Neuronal stem cell (in vitro differentiated cells): Measurements from ENCODE around the gene SHISA6.

Experiments used
- DNase-seq: peaks from one replicate; pipeline ENCODE4 v3.0.0-alpha.2; 2013; ENCODE audit warnings: low spot score
- H2AFZ ChIP-seq: one replicate; pipeline ENCODE4 v1.6.1; 2013; ENCODE audit warnings: mild to moderate bottlenecking, low read length, inconsistent platforms
- H2AK5ac ChIP-seq: 2 replicates; pipeline ENCODE4 v1.6.1; 2013; ENCODE audit warnings: low read depth, mild to moderate bottlenecking, inconsistent platforms, low read length, moderate library complexity, mixed read lengths
- H2BK120ac ChIP-seq: 2 replicates; pipeline ENCODE4 v1.6.1; 2013; ENCODE audit warnings: low read depth, mild to moderate bottlenecking, inconsistent platforms, low read length, moderate library complexity, mixed read lengths
- H2BK12ac ChIP-seq: one replicate; pipeline ENCODE4 v1.6.1; 2013; ENCODE audit warnings: low read length, inconsistent platforms
- H2BK15ac ChIP-seq: 2 replicates; pipeline ENCODE4 v1.6.1; 2013; ENCODE audit warnings: mild to moderate bottlenecking, low read length, inconsistent platforms, mixed read lengths
- H2BK5ac ChIP-seq: one replicate; pipeline ENCODE4 v1.6.1; 2013; ENCODE audit warnings: inconsistent platforms, mild to moderate bottlenecking, low read length, moderate library complexity
- H3K14ac ChIP-seq: one replicate; pipeline ENCODE4 v1.6.1; 2013; ENCODE audit warnings: low read length, inconsistent platforms
- H3K18ac ChIP-seq: 2 replicates; pipeline ENCODE4 v1.6.1; 2013; ENCODE audit warnings: low read length, inconsistent platforms
- H3K23ac ChIP-seq: 2 replicates; pipeline ENCODE4 v1.6.1; 2013; ENCODE audit warnings: low read depth, mild to moderate bottlenecking, mixed read lengths, low read length, inconsistent platforms; ENCODE audit not compliant: poor library complexity
- H3K27ac ChIP-seq: replicated peaks from 3 replicates; pipeline ENCODE4 v1.5.1; 2013; ENCODE audit warnings: low read length, inconsistent platforms
- H3K27me3 ChIP-seq, 3 experiments: 2 replicates each; pipeline ENCODE4 v1.6.1; 2013; ENCODE audit warnings: low read length in 3 of 3, mild to moderate bottlenecking in 2 of 3, inconsistent platforms in 1 of 3, low read depth in 1 of 3, mixed read lengths in 1 of 3, moderate library complexity in 1 of 3; ENCODE audit not compliant: control insufficient read depth in 3 of 3, insufficient read depth in 3 of 3
- H3K36me3 ChIP-seq, 2 donors: replicated peaks in 1 of 2; 2 replicates each; pipeline ENCODE4 v1.6.1; 2013; ENCODE audit warnings: low read length in 2 of 2; ENCODE audit not compliant: control insufficient read depth in 2 of 2, insufficient read depth in 2 of 2
- H3K4ac ChIP-seq: 2 replicates; pipeline ENCODE4 v1.6.1; 2013; ENCODE audit warnings: inconsistent platforms, mild to moderate bottlenecking, low read length, moderate library complexity
- H3K4me1 ChIP-seq, 2 donors: 1 replicate in 1 of 2; 2 replicates in 1 of 2; pipeline ENCODE4 v1.6.1; 2013; ENCODE audit warnings: low read length in 2 of 2, low read depth in 1 of 2; ENCODE audit not compliant: control insufficient read depth in 2 of 2, insufficient read depth in 1 of 2
- H3K4me2 ChIP-seq: one replicate; pipeline ENCODE4 v1.6.1; 2013; ENCODE audit warnings: mild to moderate bottlenecking, low read length, inconsistent platforms; ENCODE audit not compliant: insufficient read depth, poor library complexity, severe bottlenecking
- H3K4me3 ChIP-seq, 2 donors: 2 replicates each; pipeline ENCODE4 v1.5.1; 2013; ENCODE audit warnings: low read length in 2 of 2, mild to moderate bottlenecking in 2 of 2, inconsistent platforms in 1 of 2, moderate library complexity in 1 of 2
- H3K79me1 ChIP-seq: one replicate; pipeline ENCODE4 v1.6.1; 2013; ENCODE audit warnings: low read depth, mild to moderate bottlenecking, inconsistent platforms, low read length, moderate library complexity
- H3K9ac ChIP-seq: one replicate; pipeline ENCODE4 v1.6.1; 2013; ENCODE audit warnings: mild to moderate bottlenecking, low read depth, low read length, inconsistent platforms; ENCODE audit not compliant: poor library complexity
- H3K9me3 ChIP-seq, 2 donors: replicated peaks in 1 of 2; 2 replicates each; pipeline versions ENCODE3 to v1.6.1; 2013; ENCODE audit warnings: low read length in 2 of 2, mild to moderate bottlenecking in 2 of 2, inconsistent platforms in 1 of 2, low read depth in 1 of 2, mixed read lengths in 1 of 2, moderate library complexity in 1 of 2; ENCODE audit not compliant: control insufficient read depth in 2 of 2, insufficient read depth in 1 of 2
- H4K8ac ChIP-seq: one replicate; pipeline ENCODE4 v1.6.1; 2013; ENCODE audit warnings: low read depth, mild to moderate bottlenecking, inconsistent platforms, low read length, moderate library complexity
- H4K91ac ChIP-seq: one replicate; pipeline ENCODE4 v1.6.1; 2013; ENCODE audit warnings: low read length, low read depth, mild to moderate bottlenecking, inconsistent platforms; ENCODE audit not compliant: poor library complexity
- WGBS, 2 donors: extraction: QIAGEN DNeasy Blood & Tissue Kit; methylation state at CpG; one replicate each; pipeline ENCODE4 v1.1.7; 2013; ENCODE audit warnings: missing lambda C conversion rate in 2 of 2, mixed read lengths in 1 of 2; ENCODE audit not compliant: insufficient read length in 2 of 2, insufficient replicate concordance in 1 of 2; ENCODE audit errors: extremely low coverage in 2 of 2; 5-methylcytosine and 5-hydroxymethylcytosine counted together

SHISA6 gene

GRCh38 chr17:11538366-11538765 is 297.4 kb downstream of the SHISA6 start:
- no CpG with 5 or more reads among the region's 5 CpGs for WGBS, 2 donors
- Histone ChIP-seq H3K27me3 (no peaks in the 10 kb centered on the region), H2BK12ac (no peak overlapping the region), H2AFZ (no peak overlapping the region), H4K8ac (no peak overlapping the region), H2AK5ac (no peak overlapping the region), H2BK120ac (no peak overlapping the region), H3K79me1 (no peaks in the 10 kb centered on the region), H3K4me2 (no peak overlapping the region), H3K14ac (no peak overlapping the region), H3K23ac (no peak overlapping the region), H3K9ac (no peak overlapping the region), H3K9me3 (peaks cover 0 to 6% of the 10 kb centered on the region in 2 donors), H3K18ac (no peak overlapping the region), H4K91ac (no peak overlapping the region), H3K4me1 (peaks cover 0 to 5% of the 10 kb centered on the region in 2 donors), H3K4me3 (no peak overlapping the region), H3K36me3 (no peaks in the 10 kb centered on the region), H2BK5ac (no peak overlapping the region), H3K27ac (no peak overlapping the region), H2BK15ac (no peak overlapping the region), H3K4ac (no peak overlapping the region)
- DNase-seq = no peak

- Histone ChIP-seq H2AK5ac (no peak overlapping the region), H2AFZ (no peak overlapping the region), H3K27me3 (no peaks in the 10 kb centered on the region), H3K79me1 (no peaks in the 10 kb centered on the region), H3K4ac (no peak overlapping the region), H4K8ac (no peak overlapping the region), H3K4me1 (peaks cover 0 to 5% of the 10 kb centered on the region in 2 donors), H3K23ac (no peak overlapping the region), H2BK120ac (no peak overlapping the region), H3K27ac (no peak overlapping the region), H3K9ac (no peak overlapping the region), H3K4me2 (no peak overlapping the region), H3K18ac (no peak overlapping the region), H3K36me3 (no peaks in the 10 kb centered on the region), H3K14ac (no peak overlapping the region), H2BK5ac (no peak overlapping the region), H3K9me3 (peaks cover 0 to 6% of the 10 kb centered on the region in 2 donors), H2BK12ac (no peak overlapping the region), H2BK15ac (no peak overlapping the region), H3K4me3 (no peak overlapping the region), H4K91ac (no peak overlapping the region)
- no CpG with 5 or more reads among the region's 7 CpGs for WGBS, 2 donors
- no peak for DNase-seq
Measured at GRCh38 chr17:11539637-11540036, 298.6 kb downstream of the SHISA6 start.

- H3K18ac ChIP-seq = no peak overlapping the region
- H2AFZ ChIP-seq = no peak overlapping the region
- H2BK12ac ChIP-seq = no peak overlapping the region
- no peak overlapping the region for H3K23ac ChIP-seq
- WGBS, 2 donors = no CpG with 5 or more reads among the region's 6 CpGs
- H4K8ac ChIP-seq = no peak overlapping the region
- H3K4ac ChIP-seq = no peak overlapping the region
- H3K4me1 ChIP-seq = no peaks in the 10 kb centered on the region
- DNase-seq = no peak
- peaks cover 0 to 6% of the 10 kb centered on the region in 2 donors for H3K9me3 ChIP-seq
- no peak overlapping the region for H4K91ac ChIP-seq
- H3K4me2 ChIP-seq = no peak overlapping the region
- no peak overlapping the region for H3K14ac ChIP-seq
- H3K79me1 ChIP-seq = no peaks in the 10 kb centered on the region
- no peak overlapping the region for H2BK15ac ChIP-seq
- no peak overlapping the region for H3K27ac ChIP-seq
- no peaks in the 10 kb centered on the region for H3K36me3 ChIP-seq
- H2BK5ac ChIP-seq = no peak overlapping the region
- no peak overlapping the region for H2BK120ac ChIP-seq
- H3K9ac ChIP-seq = no peak overlapping the region
- H3K27me3 ChIP-seq = no peaks in the 10 kb centered on the region
- H3K4me3 ChIP-seq = no peak overlapping the region
- no peak overlapping the region for H2AK5ac ChIP-seq
Measured at GRCh38 chr17:11545002-11545401, 304.0 kb downstream of the SHISA6 start.

- no peak overlapping the region for H3K4me2 ChIP-seq
Measured at GRCh38 chr17:11545696-11546095, 304.7 kb downstream of the SHISA6 start.

More at GRCh38 chr17:11545696-11546095, 304.7 kb downstream of the SHISA6 start:
- no peak overlapping the region for H2BK12ac ChIP-seq
- H3K4me1 ChIP-seq = no peaks in the 10 kb centered on the region
- no peak overlapping the region for H3K23ac ChIP-seq
- WGBS, 2 donors = no CpG with 5 or more reads among the region's 3 CpGs
- H2AFZ ChIP-seq = no peak overlapping the region
- no peak for DNase-seq
- no peaks in the 10 kb centered on the region for H3K36me3 ChIP-seq
- H2BK120ac ChIP-seq = no peak overlapping the region
- H2BK5ac ChIP-seq = no peak overlapping the region
- no peaks in the 10 kb centered on the region for H3K27me3 ChIP-seq
- H2BK15ac ChIP-seq = no peak overlapping the region
- H3K4ac ChIP-seq = no peak overlapping the region
- H3K9ac ChIP-seq = no peak overlapping the region
- H3K79me1 ChIP-seq = no peaks in the 10 kb centered on the region
- H3K4me3 ChIP-seq = no peak overlapping the region
- H3K9me3 ChIP-seq = peaks cover 0 to 6% of the 10 kb centered on the region in 2 donors
- no peak overlapping the region for H4K91ac ChIP-seq
- no peak overlapping the region for H3K18ac ChIP-seq
- no peak overlapping the region for H3K27ac ChIP-seq
- H2AK5ac ChIP-seq = no peak overlapping the region
- H4K8ac ChIP-seq = no peak overlapping the region
- H3K14ac ChIP-seq = no peak overlapping the region
